GM23338 (cell line): ENCODE results near the gene H1-8. TPM values are rescaled to one million over a fixed set of nuclear protein-coding genes. Genes with fewer than 3 reads are reported as not detected.

Experiments
- ATAC-seq: fragments of 200-7000 bp; cut with Tn5 transposase; 3 replicates; pipeline ENCODE4 v1.9.1; 2020
- DNase-seq: peaks from one replicate; pipeline ENCODE4 v3.0.0-alpha.2; 2015; ENCODE audit warnings: low spot score
- H2AFZ ChIP-seq: fragments of 200-600 bp; sonication (generic); 2 replicates; pipeline ENCODE4 v1.8.0; 2016; ENCODE audit warnings: antibody characterized with exemption, mild to moderate bottlenecking, moderate library complexity
- H3F3A ChIP-seq: fragments of 200-600 bp; sonication (generic); replicated peaks from 2 replicates; pipeline ENCODE4 v1.8.0; 2017; ENCODE audit warnings: antibody characterized with exemption, mixed run types, low read depth
- H3K27ac ChIP-seq: fragments of 200-600 bp; sonication (generic); 2 replicates; pipeline ENCODE4 v1.6.1; 2016; ENCODE audit warnings: low read depth
- H3K27me3 ChIP-seq: fragments of 200-600 bp; sonication (generic); 2 replicates; pipeline ENCODE4 v1.8.0; 2016; ENCODE audit warnings: mild to moderate bottlenecking, mixed run types, moderate library complexity; ENCODE audit not compliant: insufficient read depth
- H3K36me3 ChIP-seq: fragments of 200-600 bp; sonication (generic); 2 replicates; pipeline ENCODE4 v1.8.0; 2016; ENCODE audit warnings: mild to moderate bottlenecking; ENCODE audit not compliant: insufficient read depth
- H3K4me1 ChIP-seq: fragments of 200-600 bp; sonication (generic); 2 replicates; pipeline ENCODE4 v1.8.0; 2016; ENCODE audit warnings: mild to moderate bottlenecking, moderate library complexity; ENCODE audit not compliant: insufficient read depth
- H3K4me2 ChIP-seq: fragments of 200-600 bp; sonication (generic); 2 replicates; pipeline ENCODE4 v1.7.1; 2017; ENCODE audit warnings: mixed run types
- H3K4me3 ChIP-seq: fragments of 200-600 bp; sonication (generic); 2 replicates; pipeline ENCODE4 v1.6.1; 2016; ENCODE audit warnings: mixed run types
- H3K79me2 ChIP-seq: fragments of 200-600 bp; sonication (generic); replicated peaks from 2 replicates; pipeline ENCODE4 v1.8.0; 2017; ENCODE audit warnings: mild to moderate bottlenecking; ENCODE audit not compliant: insufficient read depth
- H3K9me2 ChIP-seq: fragments of 200-600 bp; sonication (generic); 2 replicates; pipeline ENCODE4 v1.8.0; 2017; ENCODE audit not compliant: insufficient read depth
- H4K20me1 ChIP-seq: fragments of 200-600 bp; sonication (generic); replicated peaks from 2 replicates; pipeline ENCODE4 v1.8.0; 2017; ENCODE audit warnings: mild to moderate bottlenecking; ENCODE audit not compliant: insufficient read depth
- H3K27ac Mint-ChIP-seq: 2 replicates; pipeline ENCODE4 v1.8.0; 2020; ENCODE audit warnings: inconsistent platforms, mild to moderate bottlenecking, moderate library complexity, mixed read lengths
- H3K27me3 Mint-ChIP-seq: 3 replicates; pipeline ENCODE4 v1.8.0; 2022; ENCODE audit warnings: low read depth, mild to moderate bottlenecking, moderate library complexity, mixed read lengths, inconsistent platforms; ENCODE audit not compliant: insufficient read depth, poor library complexity
- H3K36me3 Mint-ChIP-seq: 3 replicates; pipeline ENCODE4 v1.8.0; 2021; ENCODE audit warnings: low read depth, mild to moderate bottlenecking, inconsistent platforms, moderate library complexity, mixed read lengths
- H3K4me1 Mint-ChIP-seq: 3 replicates; pipeline ENCODE4 v1.8.0; 2020; ENCODE audit warnings: mild to moderate bottlenecking, inconsistent platforms, mixed read lengths
- H3K4me3 Mint-ChIP-seq: 3 replicates; pipeline ENCODE4 v1.8.0; 2021; ENCODE audit warnings: moderate library complexity, mild to moderate bottlenecking, inconsistent platforms, mixed read lengths
- H3K9me3 Mint-ChIP-seq: 3 replicates; pipeline ENCODE4 v1.8.0; 2020; ENCODE audit warnings: moderate library complexity, mild to moderate bottlenecking, inconsistent platforms, mixed read lengths
- CREB1 ChIP-seq: fragments of 250-450 bp; sonication (Bioruptor Pico); IDR thresholded peaks from 2 replicates; pipeline ENCODE4 v1.5.0; 2020; ENCODE audit warnings: low read depth, mild to moderate bottlenecking, moderate library complexity
- EZH2 ChIP-seq: fragments of 200-600 bp; sonication (generic); IDR thresholded peaks from one replicate; pipeline ENCODE4 v1.8.0; 2017; ENCODE audit warnings: antibody characterized with exemption, mild to moderate bottlenecking, low read depth; ENCODE audit not compliant: unreplicated experiment
- EZH2phosphoT487 ChIP-seq: fragments of 200-600 bp; sonication (generic); IDR thresholded peaks from one replicate; pipeline ENCODE4 v1.8.1; 2018; ENCODE audit warnings: antibody characterized with exemption; ENCODE audit not compliant: unreplicated experiment
- JUNB ChIP-seq: IDR thresholded peaks from one replicate; pipeline ENCODE4 v1.6.1; 2016; ENCODE audit warnings: antibody characterized with exemption; ENCODE audit not compliant: unreplicated experiment
- POLR2AphosphoS5 ChIP-seq: IDR thresholded peaks from 2 replicates; pipeline ENCODE4 v1.6.1; 2016; ENCODE audit warnings: antibody characterized with exemption, low read depth
- ZNF114 ChIP-seq: fragments of 250-450 bp; sonication (Bioruptor Pico); IDR thresholded peaks from 2 replicates; pipeline ENCODE4 v1.5.0; 2020; ENCODE audit warnings: mild to moderate bottlenecking, moderate library complexity
- polyA plus RNA-seq: library from polyadenylated mRNA; unstranded; fragments of >200 nt; fragmentation: Nextera tagmentation; extraction: Ambion mirVana; gene quantifications from 2 replicates; pipeline ENCODE4 v1.2.1, GENCODE V29; 2016
- total RNA-seq: library from RNA; depleted of rRNA; stranded (reverse); fragments of >200 nt; shearing (Covaris generic); gene quantifications from 2 replicates; pipeline ENCODE4 v1.2.3, GENCODE V29; 2014
- TF ChIP-seq, protein P1 (sequence below): IDR thresholded peaks from one replicate; pipeline ENCODE4 v1.6.1; 2018; ENCODE audit warnings: antibody characterized with exemption; ENCODE audit not compliant: unreplicated experiment
- TF ChIP-seq, protein P2 (sequence below): fragments of 250-450 bp; sonication (Bioruptor Pico); IDR thresholded peaks from 2 replicates; pipeline ENCODE4 v1.5.0; 2020; ENCODE audit warnings: mild to moderate bottlenecking, moderate library complexity

Gene H1-8
- total and polyA plus RNA-seq, 2 experiments from 2014 or later = not detected

DNA sequence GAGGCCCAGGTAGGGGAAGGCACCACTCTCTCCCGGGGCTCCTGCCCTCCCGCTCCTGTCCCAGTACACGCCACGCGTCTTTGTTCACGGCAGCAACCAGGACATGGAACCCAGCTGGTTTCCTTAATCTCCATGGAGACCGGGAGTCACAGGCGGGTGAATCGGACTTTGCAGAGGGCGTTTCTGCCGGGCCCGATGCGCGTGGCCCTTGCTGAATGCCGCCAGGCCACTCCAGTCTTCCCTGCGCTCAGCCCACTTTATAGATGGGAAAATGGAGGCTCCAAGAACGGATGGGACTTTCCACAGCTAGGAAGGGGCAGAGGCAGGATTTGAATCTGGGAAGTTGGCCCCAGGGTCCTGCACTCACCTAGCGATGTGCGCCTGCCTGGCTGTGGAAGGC is 56.1 kb downstream of the H1-8 start:
- peaks cover 11% of the 10 kb centered on the region for H3F3A ChIP-seq
- peaks cover 58% of the 10 kb centered on the region for H3K4me1 ChIP-seq
- H3K27ac Mint-ChIP-seq = peak overlapping the region; percentile 81; the same call in 1 of the 2 replicates

More for the DNA sequence above, 56.1 kb downstream of the H1-8 start:
- Histone ChIP-seq H3K79me2 (peaks cover 36% of the 10 kb centered on the region), H2AFZ (no peak overlapping the region), H3K36me3 (no peaks in the 10 kb centered on the region), H3K4me3 (no peak overlapping the region), H3K9me2 (no peaks in the 10 kb centered on the region), H3K4me2 (no peak overlapping the region), H3K27me3 (peaks cover 3% of the 10 kb centered on the region), H3K27ac (peak overlapping the region; percentile 55; the same call in 1 of the 2 replicates), H4K20me1 (peaks cover 3% of the 10 kb centered on the region)
- TF ChIP-seq POLR2AphosphoS5 (no peak), EZH2 (no peak), EZH2phosphoT487 (no peak), JUNB (no peak), ZNF114 (CRISPR knock-in tag) (no peak), CREB1 (CRISPR knock-in tag) (no peak)
- TF ChIP-seq, protein P1, sequence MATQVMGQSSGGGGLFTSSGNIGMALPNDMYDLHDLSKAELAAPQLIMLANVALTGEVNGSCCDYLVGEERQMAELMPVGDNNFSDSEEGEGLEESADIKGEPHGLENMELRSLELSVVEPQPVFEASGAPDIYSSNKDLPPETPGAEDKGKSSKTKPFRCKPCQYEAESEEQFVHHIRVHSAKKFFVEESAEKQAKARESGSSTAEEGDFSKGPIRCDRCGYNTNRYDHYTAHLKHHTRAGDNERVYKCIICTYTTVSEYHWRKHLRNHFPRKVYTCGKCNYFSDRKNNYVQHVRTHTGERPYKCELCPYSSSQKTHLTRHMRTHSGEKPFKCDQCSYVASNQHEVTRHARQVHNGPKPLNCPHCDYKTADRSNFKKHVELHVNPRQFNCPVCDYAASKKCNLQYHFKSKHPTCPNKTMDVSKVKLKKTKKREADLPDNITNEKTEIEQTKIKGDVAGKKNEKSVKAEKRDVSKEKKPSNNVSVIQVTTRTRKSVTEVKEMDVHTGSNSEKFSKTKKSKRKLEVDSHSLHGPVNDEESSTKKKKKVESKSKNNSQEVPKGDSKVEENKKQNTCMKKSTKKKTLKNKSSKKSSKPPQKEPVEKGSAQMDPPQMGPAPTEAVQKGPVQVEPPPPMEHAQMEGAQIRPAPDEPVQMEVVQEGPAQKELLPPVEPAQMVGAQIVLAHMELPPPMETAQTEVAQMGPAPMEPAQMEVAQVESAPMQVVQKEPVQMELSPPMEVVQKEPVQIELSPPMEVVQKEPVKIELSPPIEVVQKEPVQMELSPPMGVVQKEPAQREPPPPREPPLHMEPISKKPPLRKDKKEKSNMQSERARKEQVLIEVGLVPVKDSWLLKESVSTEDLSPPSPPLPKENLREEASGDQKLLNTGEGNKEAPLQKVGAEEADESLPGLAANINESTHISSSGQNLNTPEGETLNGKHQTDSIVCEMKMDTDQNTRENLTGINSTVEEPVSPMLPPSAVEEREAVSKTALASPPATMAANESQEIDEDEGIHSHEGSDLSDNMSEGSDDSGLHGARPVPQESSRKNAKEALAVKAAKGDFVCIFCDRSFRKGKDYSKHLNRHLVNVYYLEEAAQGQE = no peak
- TF ChIP-seq, protein P2, sequence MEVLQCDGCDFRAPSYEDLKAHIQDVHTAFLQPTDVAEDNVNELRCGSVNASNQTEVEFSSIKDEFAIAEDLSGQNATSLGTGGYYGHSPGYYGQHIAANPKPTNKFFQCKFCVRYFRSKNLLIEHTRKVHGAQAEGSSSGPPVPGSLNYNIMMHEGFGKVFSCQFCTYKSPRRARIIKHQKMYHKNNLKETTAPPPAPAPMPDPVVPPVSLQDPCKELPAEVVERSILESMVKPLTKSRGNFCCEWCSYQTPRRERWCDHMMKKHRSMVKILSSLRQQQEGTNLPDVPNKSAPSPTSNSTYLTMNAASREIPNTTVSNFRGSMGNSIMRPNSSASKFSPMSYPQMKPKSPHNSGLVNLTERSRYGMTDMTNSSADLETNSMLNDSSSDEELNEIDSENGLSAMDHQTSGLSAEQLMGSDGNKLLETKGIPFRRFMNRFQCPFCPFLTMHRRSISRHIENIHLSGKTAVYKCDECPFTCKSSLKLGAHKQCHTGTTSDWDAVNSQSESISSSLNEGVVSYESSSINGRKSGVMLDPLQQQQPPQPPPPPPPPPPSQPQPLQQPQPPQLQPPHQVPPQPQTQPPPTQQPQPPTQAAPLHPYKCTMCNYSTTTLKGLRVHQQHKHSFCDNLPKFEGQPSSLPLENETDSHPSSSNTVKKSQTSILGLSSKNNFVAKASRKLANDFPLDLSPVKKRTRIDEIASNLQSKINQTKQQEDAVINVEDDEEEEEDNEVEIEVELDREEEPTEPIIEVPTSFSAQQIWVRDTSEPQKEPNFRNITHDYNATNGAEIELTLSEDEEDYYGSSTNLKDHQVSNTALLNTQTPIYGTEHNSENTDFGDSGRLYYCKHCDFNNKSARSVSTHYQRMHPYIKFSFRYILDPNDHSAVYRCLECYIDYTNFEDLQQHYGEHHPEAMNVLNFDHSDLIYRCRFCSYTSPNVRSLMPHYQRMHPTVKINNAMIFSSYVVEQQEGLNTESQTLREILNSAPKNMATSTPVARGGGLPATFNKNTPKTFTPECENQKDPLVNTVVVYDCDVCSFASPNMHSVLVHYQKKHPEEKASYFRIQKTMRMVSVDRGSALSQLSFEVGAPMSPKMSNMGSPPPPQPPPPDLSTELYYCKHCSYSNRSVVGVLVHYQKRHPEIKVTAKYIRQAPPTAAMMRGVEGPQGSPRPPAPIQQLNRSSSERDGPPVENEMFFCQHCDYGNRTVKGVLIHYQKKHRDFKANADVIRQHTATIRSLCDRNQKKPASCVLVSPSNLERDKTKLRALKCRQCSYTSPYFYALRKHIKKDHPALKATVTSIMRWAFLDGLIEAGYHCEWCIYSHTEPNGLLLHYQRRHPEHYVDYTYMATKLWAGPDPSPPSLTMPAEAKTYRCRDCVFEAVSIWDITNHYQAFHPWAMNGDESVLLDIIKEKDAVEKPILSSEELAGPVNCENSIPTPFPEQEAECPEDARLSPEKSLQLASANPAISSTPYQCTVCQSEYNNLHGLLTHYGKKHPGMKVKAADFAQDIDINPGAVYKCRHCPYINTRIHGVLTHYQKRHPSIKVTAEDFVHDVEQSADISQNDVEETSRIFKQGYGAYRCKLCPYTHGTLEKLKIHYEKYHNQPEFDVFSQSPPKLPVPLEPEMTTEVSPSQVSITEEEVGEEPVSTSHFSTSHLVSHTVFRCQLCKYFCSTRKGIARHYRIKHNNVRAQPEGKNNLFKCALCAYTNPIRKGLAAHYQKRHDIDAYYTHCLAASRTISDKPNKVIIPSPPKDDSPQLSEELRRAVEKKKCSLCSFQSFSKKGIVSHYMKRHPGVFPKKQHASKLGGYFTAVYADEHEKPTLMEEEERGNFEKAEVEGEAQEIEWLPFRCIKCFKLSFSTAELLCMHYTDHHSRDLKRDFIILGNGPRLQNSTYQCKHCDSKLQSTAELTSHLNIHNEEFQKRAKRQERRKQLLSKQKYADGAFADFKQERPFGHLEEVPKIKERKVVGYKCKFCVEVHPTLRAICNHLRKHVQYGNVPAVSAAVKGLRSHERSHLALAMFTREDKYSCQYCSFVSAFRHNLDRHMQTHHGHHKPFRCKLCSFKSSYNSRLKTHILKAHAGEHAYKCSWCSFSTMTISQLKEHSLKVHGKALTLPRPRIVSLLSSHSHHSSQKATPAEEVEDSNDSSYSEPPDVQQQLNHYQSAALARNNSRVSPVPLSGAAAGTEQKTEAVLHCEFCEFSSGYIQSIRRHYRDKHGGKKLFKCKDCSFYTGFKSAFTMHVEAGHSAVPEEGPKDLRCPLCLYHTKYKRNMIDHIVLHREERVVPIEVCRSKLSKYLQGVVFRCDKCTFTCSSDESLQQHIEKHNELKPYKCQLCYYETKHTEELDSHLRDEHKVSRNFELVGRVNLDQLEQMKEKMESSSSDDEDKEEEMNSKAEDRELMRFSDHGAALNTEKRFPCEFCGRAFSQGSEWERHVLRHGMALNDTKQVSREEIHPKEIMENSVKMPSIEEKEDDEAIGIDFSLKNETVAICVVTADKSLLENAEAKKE (CRISPR knock-in tag) = no peak
- Mint-ChIP-seq H3K4me1 (peaks cover 82% of the 10 kb centered on the region), H3K27me3 (peaks cover 21% of the 10 kb centered on the region), H3K36me3 (no peaks in the 10 kb centered on the region; the same call in 2 of the 3 replicates), H3K4me3 (no peak overlapping the region; the same call in 2 of the 3 replicates), H3K9me3 (no peaks in the 10 kb centered on the region)
- ATAC-seq (no peak), DNase-seq (no peak)
